LoVo (cell line): Measurements from ENCODE around the gene NCF4.
A peak's percentile ranks its signal among the peaks of the same experiment; 100 is the strongest.

Source experiments
- DNase-seq: peaks from one replicate; pipeline ENCODE4 v3.0.0-alpha.2; 2016; ENCODE audit warnings: low spot score

The NCF4 gene

DNA sequence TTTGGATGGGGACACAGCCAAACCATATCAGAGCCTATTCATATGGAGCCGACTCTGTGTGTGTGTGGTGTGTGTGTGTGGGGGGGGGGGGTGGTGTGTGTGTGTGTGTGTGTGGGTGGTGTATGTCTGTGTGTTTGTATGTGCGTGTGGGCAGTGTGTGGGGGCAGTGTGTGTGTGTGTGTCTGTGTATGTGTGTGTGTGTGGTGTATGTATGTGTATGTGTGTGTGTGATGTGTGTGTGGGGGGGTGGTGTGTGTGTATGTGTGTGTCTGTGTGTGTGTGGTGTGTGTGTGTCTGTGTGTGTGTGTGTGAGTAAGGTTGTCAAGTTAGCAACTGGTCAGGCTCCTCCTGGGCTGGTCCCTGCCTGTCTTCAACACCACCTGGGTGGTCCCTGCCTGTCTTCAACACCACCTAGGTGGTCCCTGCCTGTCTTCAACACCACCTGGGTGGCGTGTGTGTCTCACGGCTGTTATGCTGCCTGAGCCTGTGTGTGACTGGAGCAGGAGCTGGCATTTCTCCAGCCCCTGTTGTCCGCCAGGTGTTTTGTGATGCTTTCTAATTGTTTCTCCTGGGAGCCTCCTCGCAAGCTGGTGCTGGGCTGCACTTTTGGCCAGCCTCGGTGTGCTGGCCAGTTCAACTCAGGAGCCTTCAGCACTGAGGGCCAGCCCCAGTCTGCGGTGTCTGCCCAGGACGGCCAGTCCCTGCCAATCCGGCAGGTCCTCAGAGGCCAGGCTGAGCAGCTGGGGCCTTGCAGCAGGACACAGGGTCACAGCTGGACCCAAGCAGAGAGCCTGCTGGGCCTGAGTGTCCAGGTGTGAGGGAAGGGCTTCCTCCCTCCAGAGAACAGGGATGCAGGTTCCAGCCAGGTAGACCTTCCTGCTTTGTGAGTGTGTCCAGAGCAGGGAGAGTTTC lies 22.4 kb upstream of the NCF4 start:
- DNase-seq: no peak

DNA sequence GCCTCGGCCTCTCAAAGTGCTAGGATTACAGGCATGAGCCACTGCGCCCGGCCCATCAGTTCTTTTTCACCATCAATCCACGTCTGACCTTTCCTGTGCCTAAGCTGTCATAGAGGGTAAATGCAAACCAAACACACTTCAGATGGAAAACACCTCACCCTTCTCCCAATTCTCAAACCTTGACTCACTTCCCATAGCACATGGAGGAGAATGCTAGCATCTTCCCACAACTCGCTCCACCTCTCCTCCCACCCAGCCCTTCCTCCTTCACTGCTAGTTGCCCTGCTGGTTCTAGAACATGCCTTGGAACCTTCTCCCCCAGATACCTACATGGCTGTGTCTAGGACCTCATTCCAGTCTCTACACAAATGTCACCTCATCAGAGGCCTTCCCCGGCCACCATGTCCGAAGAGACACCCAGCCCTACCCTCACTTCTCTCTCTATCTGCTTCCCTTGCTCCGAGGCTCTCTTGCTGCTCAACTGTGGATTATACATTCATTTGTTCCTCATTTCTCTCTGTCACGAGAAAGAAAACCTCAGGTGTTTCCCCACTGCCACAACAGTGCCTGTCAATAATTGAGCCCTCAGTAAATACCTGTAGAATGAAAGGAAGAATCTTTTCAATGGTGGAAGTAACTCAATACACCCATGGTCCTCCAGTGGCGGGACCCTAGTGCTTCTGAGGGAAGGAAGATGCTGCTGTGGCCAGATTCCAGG lies 21.3 kb upstream of the NCF4 start:
- DNase-seq: no peak

DNA sequence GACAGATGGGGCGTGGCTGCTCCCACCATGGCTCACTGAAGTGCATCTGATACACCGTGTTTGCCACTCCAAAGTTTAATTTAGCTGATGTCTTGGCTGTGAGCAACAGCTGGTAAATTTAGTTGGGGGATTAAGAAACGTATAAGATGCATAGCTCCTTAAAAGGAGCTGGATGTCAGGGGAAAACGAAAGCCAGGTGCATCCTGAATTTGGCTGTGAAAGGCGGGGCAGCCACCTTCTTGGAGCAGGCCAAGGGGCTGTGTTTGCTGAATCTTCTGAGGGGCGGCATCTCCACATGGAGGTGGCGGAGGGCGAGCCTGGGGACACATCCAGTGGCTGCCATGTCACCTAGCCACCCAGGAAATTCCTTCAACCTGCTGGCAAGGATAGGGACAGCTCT lies 20.7 kb upstream of the NCF4 start:
- DNase-seq: no peak

DNA sequence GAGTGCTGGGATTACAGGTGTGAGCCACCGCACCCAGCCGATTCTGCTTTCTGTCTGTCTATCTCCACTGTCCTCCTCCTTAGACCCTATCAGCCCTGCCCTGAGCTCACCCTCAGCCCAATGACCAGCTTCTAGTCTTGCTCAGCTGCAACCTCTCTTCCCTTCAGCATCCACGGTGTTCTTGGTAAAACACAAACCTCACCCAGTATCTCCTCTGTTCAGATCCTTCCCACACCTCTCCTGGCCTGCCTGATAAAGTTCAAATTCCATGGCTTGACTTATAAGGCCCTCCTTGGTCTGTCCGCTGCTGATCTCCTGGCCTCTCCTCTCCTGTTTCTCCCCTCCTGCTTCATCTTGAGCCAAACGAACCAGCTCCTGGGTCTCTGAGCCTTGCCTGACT lies 14.5 kb upstream of the NCF4 start:
- no peak for DNase-seq

DNA sequence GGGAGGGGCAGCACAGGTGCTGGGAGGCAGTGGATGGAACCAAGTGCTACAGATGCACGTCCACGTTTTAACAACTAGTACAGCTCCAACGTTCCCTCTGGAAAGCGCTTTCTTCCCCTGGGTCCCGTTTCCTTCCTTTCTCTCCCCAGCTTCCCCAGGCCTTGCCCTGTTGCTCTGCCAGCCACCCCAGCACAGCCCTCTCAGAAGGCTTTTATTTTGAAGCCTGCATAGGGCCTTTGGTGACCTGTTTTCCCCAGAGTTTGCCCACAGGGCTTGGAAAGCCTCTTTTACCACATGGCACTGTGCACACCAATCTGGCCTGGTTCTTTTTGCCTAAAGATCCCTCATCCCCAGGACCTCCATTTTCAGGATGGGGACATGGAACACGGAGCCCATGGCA lies 13.9 kb upstream of the NCF4 start:
- no peak for DNase-seq

DNA sequence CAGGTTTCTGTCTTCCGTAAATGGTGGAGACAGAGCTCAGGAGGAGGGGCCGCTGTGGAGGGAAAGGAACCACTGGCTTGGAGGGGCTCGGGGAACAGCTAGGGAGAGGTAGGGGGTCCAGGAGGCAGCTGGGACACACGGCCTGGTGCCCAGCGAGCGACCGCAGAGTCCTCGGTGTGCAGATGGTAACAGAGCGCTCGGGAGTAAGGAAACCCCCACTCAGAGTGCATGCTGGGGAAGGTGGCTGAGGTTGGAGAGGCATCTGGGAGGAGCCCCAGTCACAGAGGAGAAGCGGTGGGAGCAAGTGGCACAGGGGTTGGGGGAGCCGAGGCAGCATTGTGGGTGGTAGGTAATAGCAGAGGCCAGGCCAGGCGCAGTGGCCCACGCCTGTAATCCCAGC lies 10.8 kb upstream of the NCF4 start:
- DNase-seq: no peak

DNA sequence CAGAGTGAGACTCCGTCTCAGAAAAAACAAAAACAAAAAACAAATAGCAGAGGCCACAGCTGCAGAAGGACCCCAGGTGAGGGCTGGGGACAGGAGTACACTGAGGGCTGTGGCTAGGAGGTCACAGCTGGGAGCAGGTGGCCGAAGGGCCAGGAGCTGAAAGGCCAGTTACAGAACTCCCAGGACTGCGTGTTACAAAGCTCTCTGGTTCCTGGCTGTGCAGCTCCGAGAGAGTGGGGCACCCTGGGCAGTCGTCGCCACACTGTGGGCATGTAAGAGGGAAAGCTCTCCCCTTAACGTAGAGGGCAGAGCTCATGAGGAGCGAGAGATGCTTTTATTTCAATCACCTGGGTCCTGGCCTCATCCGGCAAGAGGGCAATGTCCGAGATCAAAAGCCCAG lies 10.1 kb upstream of the NCF4 start:
- DNase-seq: no peak

DNA sequence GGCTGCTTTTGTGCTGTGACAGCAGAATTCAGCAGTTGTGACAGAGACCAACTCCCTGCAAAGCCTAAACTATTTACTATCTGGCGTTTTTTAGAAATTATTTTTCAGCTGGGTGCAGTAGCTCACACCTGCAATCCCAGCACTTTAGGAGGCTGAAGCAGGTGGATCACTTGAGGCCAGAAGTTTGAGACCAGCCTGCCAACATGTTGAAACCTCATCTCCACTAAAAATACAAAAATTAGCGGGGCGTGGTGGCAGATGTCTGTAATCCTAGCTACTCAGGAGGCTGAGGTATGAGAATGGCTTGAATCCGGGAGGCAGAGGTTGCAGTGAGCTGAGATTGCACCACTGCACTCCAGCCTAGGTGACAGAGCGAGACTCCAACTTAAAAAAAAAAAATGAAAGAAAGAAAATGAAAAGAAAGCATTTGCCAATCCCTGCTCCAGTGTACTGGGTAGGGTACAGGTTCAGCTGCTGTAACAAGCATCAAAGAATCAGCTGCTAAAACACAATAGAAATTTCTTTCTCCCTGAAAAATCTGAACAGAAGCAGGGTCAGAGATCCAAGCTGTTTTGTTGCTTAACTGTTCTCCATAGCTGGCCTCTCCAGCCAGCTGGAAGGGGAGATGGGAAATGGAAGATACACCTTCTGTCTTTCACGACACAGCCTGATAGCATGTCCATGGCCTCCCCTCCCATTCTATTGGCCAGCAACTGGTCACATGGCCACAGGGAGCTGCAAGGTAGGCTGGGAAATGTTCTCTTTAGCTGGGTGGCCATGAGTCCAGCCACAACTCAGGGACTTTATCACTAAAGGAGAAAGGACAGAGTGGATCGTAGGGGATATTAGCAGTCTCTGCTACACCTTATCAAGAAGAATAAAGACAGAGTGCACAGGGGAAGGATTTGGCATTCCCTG lies 8.5 kb upstream of the NCF4 start:
- no peak for DNase-seq

DNA sequence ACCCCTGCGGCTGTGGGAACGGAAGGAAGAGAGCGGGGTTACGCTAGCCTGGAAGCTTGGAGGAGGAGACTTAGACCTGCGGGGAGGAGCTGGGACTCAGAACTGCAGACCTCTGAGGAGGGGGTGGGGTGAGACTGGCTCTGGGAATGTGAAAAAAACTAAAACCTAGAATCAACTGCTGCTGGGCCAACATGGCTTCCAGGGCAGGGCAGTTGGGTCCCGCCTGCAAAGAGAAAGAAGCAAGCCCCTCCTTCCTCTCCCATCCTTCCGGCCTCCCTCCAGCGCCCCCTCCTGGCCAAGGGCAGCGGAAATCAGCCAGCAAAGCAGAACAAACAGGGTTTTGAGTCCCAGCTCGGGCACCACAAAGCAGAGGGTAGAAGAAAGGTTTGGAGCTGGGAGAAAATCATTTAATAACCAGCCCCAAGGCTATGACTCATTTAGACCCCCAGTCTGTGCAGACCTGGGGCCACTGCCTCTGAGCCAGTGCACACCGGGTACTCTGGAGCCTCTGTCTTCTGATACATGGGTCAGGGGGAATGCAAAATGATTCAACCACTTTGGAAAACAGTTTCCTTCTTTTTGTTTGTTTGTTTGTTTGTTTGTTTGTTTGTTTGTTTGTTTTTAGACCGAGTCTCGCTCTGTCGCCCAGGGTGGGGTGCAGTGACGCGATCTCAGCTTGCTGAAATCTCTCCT lies 7.3 kb upstream of the NCF4 start:
- DNase-seq: peak; percentile 18

DNA sequence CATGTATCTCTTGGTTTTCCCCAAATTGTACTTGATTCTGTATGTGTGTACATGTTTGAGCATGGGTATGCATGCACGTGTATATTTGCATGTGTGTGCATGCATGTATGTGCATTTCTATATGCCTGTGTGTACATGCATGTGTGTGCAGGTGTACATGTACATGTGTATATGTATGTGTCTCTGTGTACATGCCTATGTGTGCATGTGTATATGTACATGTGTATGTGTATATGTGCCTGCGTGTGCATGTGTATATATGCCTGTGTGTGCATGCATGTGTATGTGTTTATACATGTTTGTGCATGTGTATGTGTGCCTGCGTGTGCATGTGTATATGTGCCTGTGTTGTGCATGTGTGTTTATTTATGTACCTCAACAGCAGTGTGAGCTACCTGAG lies 5.3 kb upstream of the NCF4 start:
- no peak for DNase-seq

DNA sequence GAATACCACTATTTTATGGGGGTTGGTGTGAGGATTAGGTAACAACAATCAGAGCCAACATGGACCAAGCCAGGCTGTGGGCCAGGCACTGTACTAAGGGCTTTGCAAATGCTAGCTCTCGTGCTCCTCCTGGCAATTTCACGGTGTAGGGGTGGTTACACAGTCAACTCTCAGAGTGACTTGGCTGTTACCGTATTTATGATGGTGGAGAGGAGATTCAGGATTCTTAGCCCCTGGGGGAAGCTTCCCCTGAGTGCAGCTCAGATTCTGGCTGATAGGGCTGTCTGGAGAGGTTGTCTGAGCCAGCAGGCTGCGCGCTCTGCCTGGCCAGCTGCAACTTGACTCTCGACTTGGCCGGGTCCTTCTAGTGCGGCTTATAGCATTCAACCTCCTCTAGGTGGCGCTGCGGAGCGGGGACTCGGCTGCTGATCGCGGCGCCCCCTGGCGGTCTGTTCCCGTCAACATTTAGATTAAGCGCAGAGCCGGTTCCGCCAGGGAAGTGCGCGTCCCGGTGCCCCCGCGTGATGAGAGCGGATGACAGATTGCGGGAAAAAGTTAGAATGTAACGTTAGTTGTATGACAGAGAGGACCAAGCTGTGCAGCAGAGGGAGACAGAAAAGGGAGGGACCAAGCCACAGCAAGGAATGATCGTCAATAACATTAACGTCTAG lies 4.5 kb upstream of the NCF4 start:
- peak; percentile 88 for DNase-seq

DNA sequence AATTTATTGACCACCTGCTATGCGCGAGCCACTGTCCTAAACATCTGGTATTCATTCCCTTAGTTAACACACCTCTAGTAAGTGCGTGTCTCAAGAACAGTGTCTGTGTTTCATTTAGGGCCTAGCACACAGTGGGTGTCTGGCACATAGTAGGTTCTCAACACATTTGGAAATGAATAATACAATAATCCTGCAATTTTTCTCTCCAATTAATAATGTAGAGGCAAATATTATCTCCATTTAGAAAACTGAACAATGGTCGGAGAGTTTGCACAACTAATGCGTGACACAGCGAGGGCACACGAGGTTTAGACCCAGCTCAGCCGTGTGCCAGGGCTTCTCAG lies 4.0 kb upstream of the NCF4 start:
- DNase-seq: no peak

DNA sequence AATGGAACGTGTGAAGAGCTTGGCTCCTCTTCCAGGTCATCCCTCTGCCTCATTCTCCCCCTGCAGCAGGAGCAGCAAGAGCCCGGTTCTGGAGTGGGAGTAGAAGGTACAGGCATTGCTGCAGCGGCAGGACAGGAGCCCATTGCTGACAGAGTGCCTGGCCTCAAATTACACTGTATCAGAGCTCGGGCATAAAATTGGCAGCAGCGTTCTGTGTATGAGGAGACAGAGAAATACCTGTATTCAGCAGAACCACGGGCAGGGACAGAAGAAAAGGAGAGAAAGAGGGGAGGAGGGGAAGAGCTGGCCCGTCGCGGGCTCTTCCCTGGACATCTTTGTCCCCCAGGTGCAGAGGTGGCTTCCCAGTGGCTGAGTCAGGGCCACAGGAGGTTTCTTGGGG lies 2.6 kb upstream of the NCF4 start:
- no peak for DNase-seq

DNA sequence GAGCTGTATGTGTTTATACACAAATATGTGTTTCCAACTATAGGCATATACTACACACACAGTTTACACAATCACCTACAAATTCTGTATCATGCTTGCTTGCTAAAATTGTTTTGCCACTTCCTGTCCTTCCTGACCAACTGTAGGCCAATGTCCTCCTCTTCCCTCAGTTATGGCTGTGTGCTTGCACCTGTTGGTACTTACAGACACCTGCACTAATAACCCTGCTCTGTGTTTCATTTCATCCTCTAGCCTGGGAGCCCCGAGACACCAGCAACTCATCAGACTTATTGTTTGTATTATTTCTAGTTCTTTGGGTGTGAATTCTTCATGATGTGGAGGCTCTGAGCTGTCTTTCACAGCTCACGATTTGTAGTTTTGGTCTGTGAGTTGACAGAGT lies 1.8 kb upstream of the NCF4 start:
- no peak for DNase-seq

DNA sequence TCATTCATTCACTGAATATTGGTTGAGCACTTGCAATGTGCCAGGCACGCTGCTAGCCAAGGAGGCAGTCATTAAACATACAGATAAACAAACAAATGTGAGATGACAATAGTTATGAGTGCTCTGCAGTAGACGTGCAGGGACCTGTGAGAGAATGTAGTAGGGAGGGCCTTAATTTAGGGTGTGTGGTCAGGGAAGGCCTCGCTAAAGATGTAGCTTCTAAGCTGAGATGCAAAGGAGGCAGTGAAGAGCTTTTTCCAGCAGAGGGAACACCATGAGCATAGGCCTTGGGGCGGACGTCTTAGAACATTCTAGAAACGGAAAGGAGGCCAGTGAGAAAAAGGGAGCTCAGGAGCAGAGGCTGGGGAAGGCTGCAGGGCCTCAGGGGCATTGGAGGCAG lies 789 bp upstream of the NCF4 start:
- no peak for DNase-seq

DNA sequence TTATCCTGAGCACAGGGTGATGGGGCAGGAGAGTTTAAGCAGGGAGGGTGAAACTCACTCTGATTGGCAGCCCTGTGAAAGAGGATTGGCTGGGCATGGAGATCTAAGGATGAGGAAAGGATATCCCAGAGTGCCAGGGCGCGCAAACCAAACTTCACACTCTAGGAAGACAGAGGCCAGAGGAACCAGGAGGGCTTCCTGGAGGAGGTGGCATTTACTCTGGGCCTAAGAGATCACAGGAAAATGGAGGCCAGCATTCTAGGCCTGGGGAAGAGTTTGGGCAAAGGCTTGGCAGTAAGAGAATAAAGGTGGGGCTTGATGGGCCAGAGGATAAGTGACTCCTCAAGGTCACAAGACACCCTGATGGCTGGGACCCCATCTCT lies 377 bp upstream of the NCF4 start:
- no peak for DNase-seq

DNA sequence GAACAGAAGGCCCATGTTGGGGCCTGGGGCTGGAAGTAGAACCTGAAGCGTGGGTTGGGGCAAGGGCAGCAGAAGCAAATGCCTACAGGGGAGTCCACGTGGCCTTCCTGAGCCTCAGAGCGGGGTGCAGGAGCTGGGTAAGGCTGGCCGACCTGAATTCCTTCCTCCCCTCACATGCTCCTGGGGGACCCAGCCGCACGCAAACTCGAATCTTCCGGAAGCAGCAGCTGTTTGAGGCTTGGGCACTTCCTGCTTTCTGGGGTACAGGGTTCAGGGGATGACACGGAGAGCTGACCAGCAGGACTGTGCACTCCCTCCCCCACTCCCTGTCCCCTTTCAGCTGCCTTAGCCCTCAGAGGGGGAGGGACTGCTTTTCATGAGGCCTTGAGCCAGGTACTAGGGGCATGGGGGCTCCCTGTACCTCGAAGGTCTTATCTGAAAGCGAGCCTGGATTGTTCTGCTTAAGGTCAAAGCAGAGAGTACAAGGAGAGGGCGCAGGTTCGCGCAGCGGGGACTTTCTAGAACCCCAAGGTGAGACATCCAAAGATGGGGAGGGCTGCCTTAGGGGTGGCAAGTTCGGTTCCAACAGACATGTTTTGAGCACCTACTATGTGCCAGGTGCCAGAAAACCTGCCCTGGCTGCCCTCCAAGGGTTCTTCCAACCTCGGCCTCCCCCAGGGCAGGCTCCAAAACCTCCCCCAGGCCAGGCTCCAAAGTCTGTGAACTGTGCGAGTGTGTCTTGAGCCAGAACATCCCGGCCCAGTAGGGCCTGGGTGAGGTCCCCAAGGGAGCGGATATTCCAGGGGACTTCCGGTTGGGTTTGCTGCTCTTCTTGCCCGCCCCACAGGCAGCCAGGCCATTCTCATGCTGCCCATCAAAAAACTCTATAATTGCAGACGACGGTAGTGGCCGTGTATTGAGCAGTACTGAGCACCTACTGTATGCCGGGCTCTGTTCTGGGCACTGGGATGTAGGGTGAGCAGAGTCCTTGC lies 1.7 kb downstream of the NCF4 start:
- DNase-seq: no peak

DNA sequence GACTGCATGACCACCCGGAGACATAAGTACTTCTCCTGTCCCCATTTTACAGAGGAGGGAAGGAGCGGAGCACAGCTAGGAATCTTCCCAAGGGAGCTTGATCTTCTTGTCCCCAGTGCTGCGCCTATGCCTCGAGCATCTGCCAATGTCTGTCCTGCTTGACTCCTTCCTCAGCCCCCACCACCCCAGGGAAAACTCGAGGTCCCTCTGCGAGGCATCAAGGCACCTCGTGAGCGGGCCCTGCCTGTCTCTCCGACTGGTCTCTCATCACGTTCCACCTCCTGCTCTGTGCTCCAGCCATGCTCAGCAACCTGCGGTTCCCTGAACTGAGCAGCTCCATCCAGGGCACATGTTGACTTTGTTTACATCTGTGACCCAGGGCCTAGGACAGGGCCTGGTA lies 2.5 kb downstream of the NCF4 start:
- no peak for DNase-seq

DNA sequence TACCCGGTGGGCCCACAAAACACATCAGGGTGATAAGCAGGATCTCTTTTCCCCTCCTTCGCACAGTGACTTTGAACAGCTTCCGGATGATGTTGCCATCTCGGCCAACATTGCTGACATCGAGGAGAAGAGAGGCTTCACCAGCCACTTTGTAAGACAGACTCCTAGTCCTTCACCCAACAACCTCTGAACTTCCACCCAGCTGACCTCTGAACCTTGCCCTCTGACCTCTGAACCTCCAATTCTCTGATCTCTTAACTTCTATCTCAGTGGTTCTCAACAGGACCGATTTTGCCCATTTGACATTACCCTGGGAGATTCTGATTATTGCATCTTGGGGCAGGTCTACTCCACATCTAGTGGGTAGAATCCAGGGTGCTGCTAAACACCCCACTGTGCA lies 3.2 kb downstream of the NCF4 start:
- no peak for DNase-seq
